GM18519 (cell line): ENCODE results near the gene ZFP92.

Source experiments
- ATAC-seq: cut with Tn5 transposase; IDR thresholded peaks from one replicate; pipeline ENCODE4 v1.9.1; 2021; ENCODE audit warnings: mild to moderate bottlenecking, moderate library complexity; ENCODE audit not compliant: unreplicated experiment, low FRiP score

The ZFP92 gene

DNA sequence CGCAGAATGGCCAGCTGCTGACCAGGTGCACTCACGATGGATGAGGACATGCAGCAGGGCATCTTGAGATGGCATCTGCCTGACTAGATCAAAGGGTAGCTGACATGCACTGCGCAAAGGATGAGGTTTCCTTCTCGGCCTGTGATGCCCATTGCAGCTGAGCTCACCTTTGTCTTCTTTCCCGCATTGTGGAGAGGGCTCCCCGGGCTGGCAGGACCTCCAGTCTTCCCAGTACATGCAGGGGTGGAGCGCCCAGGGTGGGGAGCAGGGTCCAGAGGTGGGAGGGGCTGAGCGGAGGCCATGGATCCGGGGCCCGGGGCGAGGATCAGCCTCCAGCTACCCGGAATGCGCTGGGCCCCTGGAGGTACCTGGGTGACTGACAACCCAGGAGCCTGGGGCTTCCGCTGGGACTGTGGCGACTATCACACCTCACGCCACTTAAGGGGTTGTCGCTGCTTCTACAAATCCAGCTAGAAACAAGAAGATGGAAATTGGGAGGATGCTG, 22.6 kb downstream of the ZFP92 start:
- ATAC-seq, result no peak

DNA sequence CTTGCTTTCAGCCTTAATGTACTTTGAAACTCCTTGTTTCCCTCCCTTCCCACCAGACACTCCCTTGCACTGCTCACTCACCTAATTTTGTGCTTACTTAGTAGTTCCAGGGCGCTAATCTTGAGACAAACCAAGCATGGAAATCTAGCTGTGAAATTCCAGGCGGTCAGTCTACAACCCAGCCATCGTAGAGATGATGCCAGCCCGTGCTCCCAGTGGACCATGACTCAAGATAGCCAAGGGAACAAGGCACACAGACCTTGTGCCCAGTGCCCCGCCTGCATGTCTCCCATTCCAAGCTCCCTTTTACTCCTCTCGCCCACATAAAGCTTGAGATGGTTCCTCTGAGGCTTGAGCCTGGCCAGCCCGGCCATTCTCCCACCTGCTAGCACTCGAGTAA, 23.5 kb downstream of the ZFP92 start:
- ATAC-seq, result no peak

DNA sequence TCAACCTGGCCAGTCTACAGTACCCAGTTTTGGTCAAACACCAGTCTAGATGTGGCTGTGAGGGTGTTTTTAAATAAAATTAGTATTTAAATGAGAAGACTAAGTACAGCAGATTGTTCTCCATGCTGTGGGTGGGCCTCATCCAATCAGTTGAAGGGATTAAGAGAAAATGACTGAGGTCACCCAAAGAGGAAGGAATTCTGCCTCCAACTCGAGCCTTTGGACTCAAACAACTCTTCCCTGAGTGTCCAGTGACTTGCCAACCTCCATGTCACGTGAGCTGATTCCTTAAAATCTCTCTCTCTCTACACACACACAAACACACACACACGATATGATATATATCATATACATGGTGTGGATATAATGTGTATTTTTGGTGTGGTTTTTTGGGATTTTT, 24.6 kb downstream of the ZFP92 start:
- no peak for ATAC-seq

DNA sequence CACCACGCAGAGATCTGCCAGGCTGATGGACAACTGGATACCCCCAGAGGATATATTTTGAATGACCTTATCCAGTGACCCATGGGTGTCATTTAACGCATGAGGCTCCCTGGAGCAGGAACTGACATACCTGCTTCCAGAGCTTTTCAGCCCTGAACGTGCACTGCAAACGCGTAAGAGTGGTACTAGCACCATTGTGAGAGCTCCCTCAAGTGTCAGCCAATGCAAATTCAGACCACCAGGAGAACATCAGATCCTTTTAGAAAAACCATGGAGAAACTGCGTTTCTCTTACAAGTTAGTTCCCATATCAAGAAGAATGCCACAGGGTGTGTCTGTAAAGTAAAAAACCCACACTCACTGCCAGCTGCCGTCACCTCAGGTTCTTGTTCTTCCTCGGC, 27.3 kb downstream of the ZFP92 start:
- ATAC-seq, result no peak

DNA sequence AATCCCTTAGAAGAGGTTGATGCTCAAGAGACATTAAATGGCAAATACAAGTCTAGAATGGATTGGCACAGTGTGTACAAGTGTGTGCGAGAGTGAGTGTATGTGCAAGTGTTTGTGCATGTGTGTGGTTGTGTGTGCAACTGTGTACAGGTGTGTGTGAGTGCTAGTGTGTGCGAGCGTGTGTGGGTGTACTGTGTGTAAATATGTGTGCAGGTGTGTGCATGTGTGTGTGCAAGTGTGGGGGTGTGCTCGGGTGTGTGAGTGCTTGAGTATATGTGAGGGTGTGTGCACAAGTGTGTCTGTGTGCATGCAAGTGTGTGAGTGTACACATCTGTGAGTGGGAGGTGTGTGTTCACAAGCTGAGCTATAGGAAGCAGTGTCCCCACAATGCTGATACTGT, 28.7 kb downstream of the ZFP92 start:
- no peak for ATAC-seq

DNA sequence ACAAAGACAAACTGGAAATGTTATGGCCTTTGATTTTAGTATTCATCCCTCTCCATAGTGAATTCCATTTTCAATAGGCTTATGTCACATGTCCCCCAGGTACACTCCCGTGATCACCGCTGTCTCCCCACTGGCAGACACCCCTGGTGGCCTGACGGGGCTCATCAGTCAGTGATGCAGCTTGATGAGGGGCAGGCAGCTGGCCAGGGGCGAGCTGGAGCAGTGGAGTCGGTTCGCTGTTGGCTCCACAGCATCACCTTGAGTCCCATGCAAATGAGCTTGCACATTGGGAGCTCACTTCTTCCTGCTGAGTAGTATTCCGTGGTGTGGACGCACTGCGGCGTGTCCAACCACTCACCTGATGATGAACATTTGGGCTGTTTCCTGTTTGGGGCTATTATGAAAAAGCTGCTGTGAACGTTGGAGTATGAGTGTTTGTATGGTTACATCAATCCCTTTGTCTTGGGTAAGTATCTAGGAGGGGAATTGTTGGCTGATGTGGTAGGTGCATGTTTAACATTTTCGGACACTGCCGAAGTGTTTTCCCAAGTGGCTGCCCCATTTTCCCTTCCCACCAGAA, 29.4 kb downstream of the ZFP92 start:
- ATAC-seq, result no peak

DNA sequence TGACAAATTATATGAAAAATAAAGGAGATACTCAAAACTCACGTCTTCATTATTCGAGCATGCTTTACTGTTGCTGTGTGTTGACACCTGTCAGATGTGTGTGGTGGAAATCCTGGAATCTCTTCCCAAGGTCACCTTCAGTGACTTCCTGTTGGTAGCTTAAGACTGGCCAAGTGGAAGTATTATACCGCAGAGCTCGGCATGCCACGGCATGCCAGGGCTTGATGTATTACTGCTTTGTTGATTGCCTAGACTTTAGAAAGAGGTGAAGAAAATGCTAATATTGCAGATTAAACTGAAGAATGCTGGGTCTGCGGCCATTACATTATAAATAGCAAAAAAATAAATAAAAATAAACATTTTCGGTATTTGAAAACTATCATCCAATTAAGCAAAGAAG, 30.0 kb downstream of the ZFP92 start:
- ATAC-seq, result no peak

DNA sequence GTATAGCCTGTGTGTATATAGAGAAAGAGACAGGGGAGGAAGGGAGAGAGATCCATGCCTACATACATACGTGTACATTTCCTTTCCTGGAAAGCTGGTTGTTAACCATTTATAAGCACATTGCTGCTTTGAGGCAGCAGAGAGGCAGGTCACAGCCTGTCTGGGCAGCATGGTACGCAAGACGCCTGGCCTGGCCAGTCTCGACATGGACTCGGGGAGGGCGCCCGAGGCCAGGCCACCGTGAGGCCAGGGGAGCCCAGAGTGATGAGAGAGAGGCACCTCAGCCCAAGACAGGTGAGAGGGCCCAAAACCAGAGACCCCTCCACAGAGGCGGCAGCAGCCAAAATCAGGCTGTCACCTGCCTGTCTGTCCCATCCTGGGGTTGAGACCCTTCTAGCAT, 30.7 kb downstream of the ZFP92 start:
- ATAC-seq, result no peak

DNA sequence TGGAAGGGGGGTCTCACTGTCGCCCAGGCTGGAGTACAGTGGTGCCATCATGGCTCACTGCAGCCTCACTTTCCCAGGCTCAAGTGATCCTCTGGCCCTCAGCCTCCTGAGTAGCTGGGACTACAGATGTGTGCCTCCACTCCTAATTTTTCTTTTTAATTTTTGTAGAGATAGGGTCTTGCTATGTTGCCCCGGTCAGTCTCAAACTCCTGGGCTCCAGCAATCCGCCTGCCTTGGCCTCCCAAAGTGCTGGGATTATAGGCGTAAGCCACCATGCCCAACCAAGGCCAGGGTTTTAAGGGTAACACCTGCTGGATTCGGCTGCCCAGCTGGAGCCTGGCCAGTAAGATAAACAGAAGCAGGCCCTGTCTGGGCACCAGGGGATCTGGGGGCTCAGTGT, 31.2 kb downstream of the ZFP92 start:
- no peak for ATAC-seq

DNA sequence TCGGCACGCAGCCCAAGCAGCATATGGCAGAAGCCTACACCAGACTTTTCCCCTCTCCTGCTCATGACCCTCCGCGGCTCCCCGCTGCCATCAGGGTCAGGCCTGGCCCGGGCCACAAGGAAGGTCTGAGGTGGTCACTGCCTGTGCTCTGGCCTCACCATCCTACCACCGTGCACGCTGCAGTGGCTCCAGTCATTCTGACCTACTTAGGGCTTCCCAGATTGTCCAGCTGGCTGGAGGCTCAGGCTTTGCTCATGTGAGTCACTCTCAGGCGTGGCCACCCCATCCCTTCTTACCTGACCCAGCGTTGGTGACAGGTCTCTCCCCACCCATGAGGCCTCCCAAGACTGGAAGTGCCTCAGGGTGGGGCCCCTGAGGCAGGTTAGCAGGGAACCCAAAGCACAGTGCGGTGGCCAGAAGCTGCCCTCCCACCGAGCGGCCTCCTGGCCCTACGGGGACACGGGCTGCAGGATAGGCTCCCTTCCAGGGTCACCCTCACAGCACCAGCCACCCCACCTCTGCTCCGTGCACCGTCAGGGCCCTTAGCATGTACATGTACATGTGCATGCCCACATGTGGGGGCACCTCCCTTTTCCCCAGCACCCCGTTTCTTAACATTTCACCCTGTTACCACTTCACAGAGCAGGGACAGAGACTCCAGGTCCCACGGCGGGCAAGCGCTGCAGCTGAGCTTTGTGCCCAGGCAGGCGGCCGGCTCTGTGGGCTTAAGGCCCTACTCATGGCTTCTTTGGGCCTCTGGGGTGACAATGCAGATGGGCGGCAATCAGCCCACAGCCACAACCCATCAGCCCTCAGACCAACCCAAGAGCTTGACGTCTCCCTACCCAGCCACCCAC, 32.4 kb downstream of the ZFP92 start:
- no peak for ATAC-seq

DNA sequence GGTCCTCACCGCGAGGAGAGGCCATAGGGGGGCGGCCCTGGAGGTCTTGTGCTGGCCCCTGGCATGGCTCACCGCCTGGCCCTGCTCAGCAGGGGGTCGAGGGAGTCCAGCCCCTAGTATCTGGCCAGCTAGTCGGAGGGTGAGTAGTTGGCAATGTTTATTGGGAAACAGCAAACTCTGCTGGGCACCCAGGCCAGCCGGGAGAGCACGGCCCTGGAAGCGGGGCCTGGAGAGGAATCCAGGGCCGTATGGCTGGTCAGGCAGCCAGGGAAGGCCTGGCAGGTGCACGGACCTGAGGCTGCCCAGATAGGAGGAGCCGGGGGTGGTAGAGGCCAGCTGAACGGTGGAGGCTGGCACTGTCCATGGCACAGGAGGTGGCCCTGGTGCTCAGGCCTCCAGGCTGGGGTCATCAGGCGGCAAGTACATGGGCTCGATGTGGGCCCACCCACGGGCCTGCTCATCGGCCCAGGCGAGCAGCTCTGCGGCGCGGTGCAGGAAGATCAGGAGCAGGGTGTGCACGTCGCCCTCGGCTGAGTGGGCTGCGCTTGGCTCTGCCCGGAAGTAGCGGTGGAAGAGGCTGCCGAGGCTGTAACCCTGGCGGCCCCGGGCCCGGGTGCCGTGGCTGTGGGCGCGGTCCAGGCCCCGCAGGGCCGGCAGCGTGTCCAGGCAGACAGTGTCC, 33.2 kb downstream of the ZFP92 start:
- no peak for ATAC-seq

DNA sequence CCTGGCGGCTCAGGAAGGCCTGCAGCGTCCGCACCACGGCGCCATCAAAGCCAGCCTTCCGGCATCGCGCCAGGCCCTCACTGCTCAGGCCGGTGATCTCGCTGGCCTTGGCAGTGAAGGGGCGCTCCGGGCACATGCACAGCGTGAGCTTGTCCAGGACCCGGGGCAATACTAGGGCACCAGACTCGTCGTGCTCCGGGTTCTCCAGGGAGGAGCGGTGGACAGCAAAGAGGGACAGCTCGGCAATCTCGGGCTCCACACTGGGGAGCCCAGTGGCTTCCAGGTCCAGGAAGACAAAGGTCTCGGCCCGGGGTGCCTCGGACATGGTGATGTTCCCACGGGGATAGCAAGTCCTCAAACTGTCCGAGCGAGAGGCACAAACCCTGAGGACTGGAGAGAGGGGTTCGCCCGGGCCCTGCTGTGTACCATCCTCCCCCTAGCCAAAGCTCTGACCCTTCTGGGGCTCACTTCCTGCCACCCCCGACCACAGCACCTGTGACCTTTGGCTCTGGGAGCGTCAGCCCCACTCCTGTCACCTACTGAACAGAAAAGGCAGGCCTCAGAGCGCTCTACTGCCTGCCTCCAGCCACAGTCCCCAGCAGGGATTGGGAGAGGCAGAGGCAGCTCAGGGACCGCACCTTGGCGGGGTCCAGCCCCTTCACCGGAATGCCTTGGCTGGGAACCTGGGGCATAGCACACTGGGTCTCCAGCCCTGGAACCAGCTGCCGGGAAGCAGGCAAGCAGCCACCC, 34.0 kb downstream of the ZFP92 start:
- ATAC-seq, result no peak

DNA sequence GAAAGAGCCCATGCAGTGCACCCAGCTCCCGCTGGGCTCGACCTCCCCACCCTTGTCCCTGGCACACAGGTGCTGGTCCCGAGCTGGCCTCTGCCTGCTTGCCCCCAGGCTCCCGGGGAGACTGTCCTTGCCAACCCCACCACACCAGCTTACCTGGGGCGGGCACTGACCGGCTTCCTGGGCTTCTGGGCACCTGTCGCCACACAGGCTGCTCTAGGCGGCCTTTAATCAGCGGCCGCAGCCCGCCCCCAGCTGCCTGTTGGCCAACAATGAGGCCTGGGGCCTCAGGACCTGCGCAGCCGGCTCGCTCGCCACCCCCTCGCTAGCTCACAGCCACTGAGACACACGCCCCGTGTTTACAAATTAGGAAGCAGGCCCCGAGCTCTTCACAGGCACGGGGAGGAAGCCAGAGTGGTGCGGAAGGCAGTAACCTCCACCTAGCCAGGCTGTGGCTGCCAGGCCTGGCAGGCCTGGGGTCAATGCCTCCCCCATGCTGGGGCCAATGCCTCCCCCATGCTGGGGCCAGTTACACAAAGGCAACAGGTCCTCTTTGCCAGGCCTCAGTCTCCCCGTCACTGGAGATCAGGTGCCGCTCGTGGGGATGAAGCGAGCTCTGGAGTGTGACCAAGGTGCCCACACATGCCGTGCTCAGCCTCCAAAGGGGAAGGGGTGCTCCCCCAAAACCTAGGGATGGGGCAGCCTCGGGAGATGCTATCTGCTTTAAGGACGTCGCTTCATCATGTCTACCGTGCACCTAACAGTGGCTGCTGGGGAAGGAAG, 34.8 kb downstream of the ZFP92 start, which contains the start of gene TREX2:
Gene TREX2, minus strand, starts transcription at position 201 of the 780 bp plus-strand sequence. CDS start 626 bp downstream, outside the sequence.
- ATAC-seq, result no peak

DNA sequence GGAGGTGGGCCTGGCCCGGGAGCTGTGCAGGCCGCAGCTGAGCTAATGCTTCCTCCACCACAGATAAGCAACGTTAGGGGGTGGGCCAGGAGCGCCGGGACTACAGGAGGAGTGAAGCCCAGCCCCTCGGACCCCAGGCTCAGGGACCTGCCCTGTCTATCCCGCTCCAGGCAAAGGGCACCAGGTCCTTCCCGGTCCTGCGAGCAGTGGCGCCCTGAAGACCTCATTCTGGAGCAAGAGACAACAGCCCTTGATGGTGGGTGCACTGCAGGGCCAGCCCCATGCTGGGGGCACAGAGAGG, 35.3 kb downstream of the ZFP92 start:
- no peak for ATAC-seq

DNA sequence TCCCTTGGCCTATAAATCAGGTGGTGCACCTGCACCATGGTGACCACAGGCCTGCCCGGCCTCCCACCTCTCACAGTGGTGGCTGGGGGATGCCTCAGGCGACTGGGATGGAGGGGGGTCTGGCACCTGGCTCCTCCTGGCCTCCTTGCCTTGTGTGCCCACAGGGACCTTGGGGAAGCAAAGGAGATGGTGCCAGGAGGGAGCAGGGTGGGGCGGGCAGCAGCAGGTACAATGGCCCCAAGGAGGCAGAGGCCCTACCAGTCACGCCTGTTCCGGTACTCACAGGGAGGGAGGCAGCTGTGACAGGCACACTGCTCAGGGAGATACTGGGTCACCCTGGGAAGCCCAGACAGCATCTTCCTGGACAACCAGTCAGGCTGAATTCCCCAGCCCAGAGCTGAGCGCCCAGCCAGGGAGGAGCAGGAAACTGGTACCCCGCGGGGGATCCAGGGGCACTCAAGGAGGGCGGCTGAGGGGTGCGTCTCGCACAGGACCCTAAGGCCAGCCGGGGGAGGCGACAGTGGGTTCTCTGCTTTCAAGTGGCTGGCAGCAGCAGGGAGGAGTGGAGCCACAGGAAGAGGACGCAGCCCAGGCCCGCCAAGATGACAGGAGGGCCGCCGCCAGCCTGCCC, 35.8 kb downstream of the ZFP92 start:
- ATAC-seq, result no peak

DNA sequence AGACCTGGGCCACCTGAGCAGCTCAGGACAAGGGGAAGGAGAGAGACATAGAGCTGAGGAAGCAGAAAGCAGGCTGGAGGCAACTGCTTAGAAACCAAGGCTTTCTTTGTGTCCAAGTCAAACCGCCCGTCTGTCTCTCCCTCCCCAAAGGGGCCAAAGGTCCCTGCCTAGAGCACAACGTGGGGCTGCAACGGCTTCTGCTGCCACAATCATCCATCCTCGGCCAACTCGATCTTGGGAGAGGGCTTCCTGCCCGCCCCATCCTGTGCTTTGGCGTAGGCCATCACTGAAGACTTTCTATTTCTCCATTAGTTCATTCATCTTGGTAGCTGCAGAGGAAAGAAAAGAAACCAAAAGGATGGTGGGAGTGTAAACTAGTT, 36.3 kb downstream of the ZFP92 start:
- ATAC-seq, result no peak

DNA sequence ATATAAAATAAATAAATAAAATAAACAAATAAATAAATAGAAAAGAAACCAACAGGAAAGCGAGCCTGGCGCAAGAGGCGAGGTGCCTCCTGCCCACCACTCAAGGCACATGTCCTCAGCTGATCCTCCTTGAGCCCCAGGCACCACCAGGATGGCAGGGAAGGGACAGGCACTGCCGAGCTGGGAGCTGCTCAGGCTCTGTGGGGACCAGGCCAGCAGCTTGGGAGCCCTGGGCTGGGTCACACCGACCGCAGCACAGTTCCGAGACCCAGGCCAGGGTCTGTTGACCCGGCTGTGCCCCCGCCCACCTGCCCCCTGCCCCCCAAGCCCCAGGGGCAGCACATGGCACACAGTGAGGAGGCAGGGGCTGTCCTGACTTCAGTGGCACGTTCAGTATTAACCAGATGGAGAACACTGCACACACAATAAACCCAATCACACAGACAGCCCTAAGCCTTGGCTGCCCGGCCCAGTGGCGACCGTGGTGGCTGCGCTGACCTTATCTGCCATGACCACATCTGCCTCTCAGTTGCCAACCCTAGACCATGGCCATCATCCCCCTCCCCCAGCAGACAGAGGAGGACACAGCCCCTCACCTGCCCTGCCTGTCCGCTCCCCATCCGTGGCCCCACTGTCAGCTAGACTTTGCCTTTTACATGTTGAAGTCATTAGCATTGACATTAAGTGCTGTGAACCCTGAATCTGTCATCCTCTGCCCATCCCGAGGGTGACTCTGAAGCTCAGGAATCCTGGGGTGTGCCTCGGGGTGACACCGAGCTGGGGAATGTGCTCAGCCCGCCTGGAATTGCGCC, 37.5 kb downstream of the ZFP92 start:
- ATAC-seq, result no peak

DNA sequence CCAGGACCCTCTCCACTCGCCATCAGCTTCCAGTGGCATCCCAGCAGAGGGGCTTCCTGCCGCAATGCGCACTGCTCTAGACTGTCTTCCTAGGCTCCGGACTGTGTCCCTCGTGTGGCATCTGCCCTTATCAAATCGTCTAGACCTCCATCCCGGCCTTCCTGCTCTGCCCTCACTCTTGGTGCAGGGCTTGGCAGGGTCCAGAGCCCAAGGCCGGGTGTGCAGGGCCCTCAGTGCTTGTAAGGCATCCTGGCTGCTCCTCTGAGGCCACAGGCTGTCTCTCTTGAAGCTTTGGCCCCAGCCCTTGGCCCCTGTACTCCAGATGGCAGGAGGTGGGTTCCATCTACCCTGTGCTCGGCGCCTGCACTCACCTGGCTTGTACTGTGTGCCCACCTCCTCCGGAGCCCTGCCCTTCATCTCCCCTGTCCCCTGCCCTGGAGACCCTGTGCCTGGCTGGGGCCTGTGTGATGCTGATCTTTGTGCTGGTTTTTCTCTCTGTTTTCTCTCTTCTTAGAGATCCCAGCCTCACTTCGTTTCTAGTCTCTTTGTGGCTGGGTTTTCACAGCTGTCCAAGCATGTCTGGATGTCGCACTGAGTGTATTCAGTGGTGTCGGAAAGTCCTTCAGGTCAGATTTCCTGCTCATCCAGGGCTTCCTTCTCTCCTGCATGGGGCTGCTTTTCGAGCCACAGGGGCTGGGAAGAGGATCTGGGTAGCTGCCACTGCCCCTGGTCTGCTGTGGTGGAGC, 38.3 kb downstream of the ZFP92 start:
- no peak for ATAC-seq
